HepG2 (cell line): ENCODE results near the gene ZBTB46. TPM values are rescaled to one million over a fixed set of nuclear protein-coding genes. Genes with fewer than 3 reads are reported as not detected.

Source experiments
- ATAC-seq: fragments of 200-7000 bp; cut with Tn5 transposase; 3 replicates; pipeline ENCODE4 v1.9.1; 2020; ENCODE audit warnings: mild to moderate bottlenecking, moderate library complexity
- BruUV-seq: library from RNA; stranded (reverse); fragments of 400-500 nt; replicated peaks from 2 replicates; lab custom pipeline; 2021; lab: Mats Ljungman, UMichigan
- CTCF ChIA-PET: fragments of 300-600 bp; formaldehyde crosslinking; extraction: SDS; loops from one replicate; lab custom pipeline; 2021; ENCODE audit warnings: low total read pairs, inconsistent platforms, low intra/inter-chr PET ratio; lab: Yijun Ruan, JAX
- POLR2A ChIA-PET: fragments of 350-600 bp; sonication (Branson Sonifier 250); formaldehyde crosslinking; loops from one replicate; lab custom pipeline; 2020; ENCODE audit warnings: antibody characterized with exemption, inconsistent platforms; lab: Yijun Ruan, JAX
- DNase-seq: peaks from one replicate; pipeline ENCODE4 v3.0.0-alpha.2; 2015; ENCODE audit warnings: low spot score
- FAIRE-seq: peaks from 3 replicates; lab custom pipeline; 2011; peaks lifted over from hg19 to GRCh38; lab: Jason Lieb, UNC
- H2AFZ ChIP-seq: one replicate; pipeline ENCODE4 v1.6.1; 2011; ENCODE audit warnings: low read length, inconsistent platforms
- H3K27ac ChIP-seq: fragments of 300-600 bp; 3 replicates; pipeline ENCODE4 v1.8.0; 2011; ENCODE audit warnings: mixed run types, mild to moderate bottlenecking, mixed read lengths, low read length, inconsistent platforms; ENCODE audit not compliant: insufficient read depth; ENCODE audit errors: extremely low read length
- H3K27me3 ChIP-seq, 2 experiments: fragments of 200-600 bp in 1 of 2; 2 replicates in 1 of 2; 3 replicates in 1 of 2; pipeline versions ENCODE4 v1.6.0 to v1.8.0; 2011; ENCODE audit warnings: low read length in 2 of 2, mild to moderate bottlenecking in 2 of 2, moderate library complexity in 2 of 2, inconsistent platforms in 1 of 2; ENCODE audit not compliant: insufficient read depth in 2 of 2, control insufficient read depth in 1 of 2
- H3K36me3 ChIP-seq, 2 experiments: fragments of 200-600 bp in 1 of 2; replicated peaks in 1 of 2; 2 replicates in 1 of 2; 3 replicates in 1 of 2; pipeline versions ENCODE4 v1.5.1 to v1.8.0; 2011; ENCODE audit warnings: low read length in 2 of 2, inconsistent platforms in 1 of 2; ENCODE audit not compliant: insufficient read depth in 2 of 2, control insufficient read depth in 1 of 2
- H3K4me1 ChIP-seq: 2 replicates; pipeline ENCODE4 v1.5.1; 2012; ENCODE audit warnings: low read length, inconsistent platforms; ENCODE audit not compliant: insufficient read depth
- H3K4me2 ChIP-seq: 2 replicates; pipeline ENCODE4 v1.6.0; 2011; ENCODE audit warnings: low read depth, low read length, inconsistent platforms
- H3K4me3 ChIP-seq, 3 experiments: fragments of 200-600 bp in 1 of 3; sonication (generic), shearing (Covaris generic) in 1 of 3; replicated peaks in 1 of 3; 2 replicates each; pipeline ENCODE4 v1.5.1; 2011 to 2016; ENCODE audit warnings: low read length in 3 of 3, inconsistent platforms in 2 of 3, low read depth in 2 of 3, mild to moderate bottlenecking in 2 of 3, control low read depth in 1 of 3, mixed read lengths in 1 of 3; ENCODE audit not compliant: insufficient read depth in 1 of 3
- H3K79me2 ChIP-seq: one replicate; pipeline ENCODE4 v1.6.1; 2011; ENCODE audit warnings: low read length, inconsistent platforms; ENCODE audit not compliant: insufficient read depth
- H3K9ac ChIP-seq: 2 replicates; pipeline ENCODE4 v1.6.0; 2011; ENCODE audit warnings: mild to moderate bottlenecking, low read depth, low read length, inconsistent platforms; ENCODE audit not compliant: insufficient read depth
- H3K9me3 ChIP-seq: 2 replicates; pipeline ENCODE4 v1.5.1; 2012; ENCODE audit warnings: mild to moderate bottlenecking, low read length
- H4K20me1 ChIP-seq: 2 replicates; pipeline ENCODE4 v1.6.0; 2011; ENCODE audit warnings: inconsistent platforms, mild to moderate bottlenecking, low read length, moderate library complexity; ENCODE audit not compliant: insufficient read depth
- HNF1A ChIP-seq, 2 experiments: sonication (generic) in 1 of 2; formaldehyde crosslinking in 1 of 2; IDR thresholded peaks; 2 replicates each; pipeline versions ENCODE4 v1.4.0 to v1.6.1; 2016 to 2020; ENCODE audit warnings: borderline replicate concordance in 1 of 2, low read depth in 1 of 2, mild to moderate bottlenecking in 1 of 2, missing genetic modification reagents in 1 of 2
- KLF11 ChIP-seq: IDR thresholded peaks from 2 replicates; pipeline ENCODE4 v1.6.1; 2016; ENCODE audit warnings: missing compliant biosample characterization
- PAXIP1 ChIP-seq: sonication (generic); formaldehyde crosslinking; conservative IDR thresholded peaks from 2 replicates; pipeline ENCODE4 v1.4.0; 2020; ENCODE audit warnings: mild to moderate bottlenecking, missing genetic modification reagents, moderate library complexity
- SALL1 ChIP-seq: sonication (generic); formaldehyde crosslinking; IDR thresholded peaks from 2 replicates; pipeline ENCODE4 v1.8.0; 2022; ENCODE audit warnings: mild to moderate bottlenecking, missing genetic modification reagents
- ZNF512 ChIP-seq: sonication (generic); formaldehyde crosslinking; IDR thresholded peaks from 2 replicates; pipeline ENCODE4 v1.4.0; 2020; ENCODE audit warnings: mild to moderate bottlenecking, missing genetic modification reagents
- ZNF687 ChIP-seq: sonication (generic); formaldehyde crosslinking; IDR thresholded peaks from 2 replicates; pipeline ENCODE4 v1.5.1; 2020; ENCODE audit warnings: mild to moderate bottlenecking, missing genetic modification reagents, moderate library complexity
- ZNF784 ChIP-seq: sonication (generic); formaldehyde crosslinking; IDR thresholded peaks from 2 replicates; pipeline ENCODE4 v1.5.1; 2020; ENCODE audit warnings: missing genetic modification reagents, mild to moderate bottlenecking, borderline replicate concordance
- WGBS: methylation state at CpG from one replicate; pipeline ENCODE4 v1.1.6; 2017; ENCODE audit warnings: low lambda C conversion rate; 5-methylcytosine and 5-hydroxymethylcytosine counted together
- in situ Hi-C: cut with HindIII; loops from 2 replicates; pipeline ENCODE4 v1.10.0; 2017; ENCODE audit warnings: low pct_unique_long_range_greater_than_20kb; ENCODE audit not compliant: extremely low pct_ligation_motif_present
- intact Hi-C: fragments of 100-400 bp; cut with micrococcal nuclease; formaldehyde crosslinking; loops from one replicate; pipeline ENCODE4 v1.10.0; 2022; ENCODE audit not compliant: unreplicated experiment
- polyA plus RNA-seq, 8 experiments: library from polyadenylated mRNA; depleted of rRNA in 3 of 8; stranded (reverse) in 7 of 8; unstranded in 1 of 8; fragments of >200 nt; fragmentation: Illumina TruSeq in 4 of 8; extraction: Trizol in 4 of 8; gene quantifications; 2 replicates each; pipeline versions ENCODE4 v1.2.1 to v1.2.3, GENCODE V29; 2011 to 2016; ENCODE audit warnings: low read depth in 4 of 8, missing spikeins in 1 of 8, mixed read lengths in 1 of 8; ENCODE audit not compliant: insufficient read depth in 1 of 8
- total RNA-seq, 5 experiments: library from RNA; depleted of rRNA; stranded (reverse); fragments of >200 nt; fragmentation: Illumina TruSeq; extraction: Trizol; gene quantifications; 2 replicates each; pipeline ENCODE4 v1.2.3, GENCODE V29; 2016; ENCODE audit warnings: low read depth in 1 of 5

The ZBTB46 gene
- total and polyA plus RNA-seq, 2 of the 13 experiments (the other 11 are each of a cell fraction or from before 2014, with no cell fraction given), result 1.6 to 13.5 TPM

- in situ Hi-C loops, result no loop called here
- CTCF ChIA-PET, result no interaction called here
- TF ChIP-seq ZNF687 (CRISPR knock-in tag) (peak; percentile 11; the same call in 1 of the 2 replicates), HNF1A (IDR thresholded peaks at IDR 0.05; ENCODE audit: low read depth) (0 out of 2 replicates have a peak, but pooled peaks have one; percentile 33), HNF1A (CRISPR knock-in tag; IDR thresholded peaks at IDR 0.05; ENCODE audit: borderline replicate concordance) (0 out of 2 replicates have a peak, but pooled peaks have one; percentile 28), ZNF512 (no peak), PAXIP1 (CRISPR knock-in tag) (peak; percentile 42; the same call in 1 of the 2 replicates), ZNF784 (CRISPR knock-in tag) (0 out of 2 replicates have a peak, but pooled peaks have one; percentile 5), KLF11 (CRISPR knock-in tag) (no peak), SALL1 (CRISPR knock-in tag) (0 out of 2 replicates have a peak, but pooled peaks have one; percentile 12)
Measured at GRCh38 chr20:63809856-63810255, 21.2 kb downstream of the ZBTB46 start.

More at GRCh38 chr20:63809856-63810255, 21.2 kb downstream of the ZBTB46 start:
- Histone ChIP-seq H3K27me3 (no peaks in the 10 kb centered on the region), H3K79me2 (no peaks in the 10 kb centered on the region), H3K9ac (no peak overlapping the region), H3K4me3 (no peak overlapping the region), H3K4me1 (peaks cover 31% of the 10 kb centered on the region), H3K4me2 (peak overlapping the region; percentile 4; the same call in 1 of the 2 replicates), H2AFZ (no peak overlapping the region), H3K36me3 (no peaks in the 10 kb centered on the region), H3K9me3 (no peaks in the 10 kb centered on the region), H4K20me1 (no peaks in the 10 kb centered on the region), H3K27ac (no peak overlapping the region)
- FAIRE-seq (no peak), DNase-seq (no peak), ATAC-seq (peak; percentile 30; the same call in 1 of the 3 replicates)
- no TSS peak for BruUV-seq
- 61% methylated on average over 9 of the region's 9 CpGs for WGBS
- POLR2A ChIA-PET, result no interaction called here
- intact Hi-C loops, result no loop called here
